GM12878 (cell line): ENCODE measurements around the gene SCAF8. TPM values are rescaled to one million over a fixed set of nuclear protein-coding genes. Genes with fewer than 3 reads are reported as not detected.
A peak's percentile ranks its signal among the peaks of the same experiment; 100 is the strongest.

ENCODE experiments used
- BMI1 ChIP-seq: fragments of 450-650 bp; IDR thresholded peaks from 2 replicates; pipeline ENCODE4 v1.6.1; 2016; ENCODE audit warnings: mild to moderate bottlenecking, moderate library complexity, borderline replicate concordance
- CBX5 ChIP-seq: sonication (generic); IDR thresholded peaks from 2 replicates; pipeline ENCODE4 v1.6.1; 2016; ENCODE audit warnings: low read depth, moderate library complexity, mild to moderate bottlenecking, inconsistent platforms
- CHD4 ChIP-seq: fragments of 200-600 bp; sonication (generic); IDR thresholded peaks from 2 replicates; pipeline ENCODE4 v1.6.1; 2016; ENCODE audit warnings: mild to moderate bottlenecking
- EED ChIP-seq: sonication (generic); IDR thresholded peaks from 2 replicates; pipeline ENCODE4 v1.6.1; 2016; ENCODE audit warnings: antibody characterized with exemption, low read depth
- MYC ChIP-seq: IDR thresholded peaks from 2 replicates; pipeline ENCODE4 v1.6.1; 2011; ENCODE audit warnings: mild to moderate bottlenecking, low read length, moderate library complexity, inconsistent platforms; ENCODE audit not compliant: insufficient read depth, insufficient replicate concordance, insufficient read length, severe bottlenecking
- NFYA ChIP-seq: IDR thresholded peaks from 2 replicates; pipeline ENCODE4 v1.6.1; 2011; ENCODE audit warnings: low read depth, mild to moderate bottlenecking, low read length, improper control_type of control experiment, borderline replicate concordance
- RCOR1 ChIP-seq: conservative IDR thresholded peaks from 2 replicates; pipeline ENCODE4 v1.6.1; 2012; ENCODE audit warnings: low read depth, low read length, improper control_type of control experiment
- SIN3A ChIP-seq: IDR thresholded peaks from 2 replicates; pipeline ENCODE4 v1.6.1; 2012; ENCODE audit warnings: low read depth, low read length, improper control_type of control experiment
- TCF7 ChIP-seq: IDR thresholded peaks from 2 replicates; pipeline ENCODE4 v1.6.1; 2014; ENCODE audit warnings: antibody characterized with exemption, borderline replicate concordance
- ZSCAN29 ChIP-seq: fragments of 450-650 bp; IDR thresholded peaks from 2 replicates; pipeline ENCODE4 v1.6.1; 2017; ENCODE audit warnings: mild to moderate bottlenecking, moderate library complexity
- polyA plus RNA-seq, 11 experiments: library from polyadenylated mRNA; depleted of rRNA in 4 of 11; unstranded in 6 of 11; stranded (reverse) in 5 of 11; fragments of >200 nt; fragmentation: Nextera tagmentation in 4 of 11; fragmentation: Illumina TruSeq in 1 of 11; extraction: Ambion mirVana in 4 of 11; extraction: Trizol in 1 of 11; gene quantifications; 1 replicate in 1 of 11; 2 replicates in 10 of 11; pipeline versions ENCODE4 v1.2.1 to v1.2.3, GENCODE V29; 2011 to 2016; ENCODE audit warnings: inconsistent platforms in 2 of 11, missing spikeins in 2 of 11, low read depth in 1 of 11
- total RNA-seq, 4 experiments: library from RNA; depleted of rRNA in 3 of 4; stranded (reverse); fragments of >200 nt in 3 of 4; fragmentation: Illumina TruSeq in 1 of 4; extraction: Trizol in 1 of 4; gene quantifications; 2 replicates each; pipeline versions ENCODE4 v1.2.1 to v1.2.3, GENCODE V29; 2013 to 2021
- TF ChIP-seq, protein P1 (sequence below): IDR thresholded peaks from 2 replicates; pipeline ENCODE4 v1.6.1; 2012; ENCODE audit warnings: mild to moderate bottlenecking, low read depth, low read length
- TF ChIP-seq, protein P2 (sequence below): fragments of 450-650 bp; formaldehyde crosslinking; IDR thresholded peaks from 2 replicates; pipeline ENCODE4 v1.4.0; 2020; ENCODE audit warnings: mild to moderate bottlenecking, moderate library complexity
- TF ChIP-seq, protein P3 (sequence below): fragments of 450-650 bp; IDR thresholded peaks from 2 replicates; pipeline ENCODE4 v1.6.1; 2016; ENCODE audit warnings: mild to moderate bottlenecking
- TF ChIP-seq, protein P4 (sequence below): IDR thresholded peaks from 2 replicates; pipeline ENCODE4 v1.6.1; 2011; ENCODE audit warnings: borderline replicate concordance, low read depth, mild to moderate bottlenecking, moderate library complexity, low read length; ENCODE audit not compliant: insufficient read depth, poor library complexity, severe bottlenecking
- TF ChIP-seq, protein P5 (sequence below): fragments of 450-650 bp; IDR thresholded peaks from 2 replicates; pipeline ENCODE4 v1.6.1; 2017; ENCODE audit warnings: mild to moderate bottlenecking

Gene SCAF8
- total and polyA plus RNA-seq, 10 of the 15 experiments (the other 5 are each of a cell fraction or from before 2014, with no cell fraction given) = 8.1 to 28.8 (median 15.9) TPM

DNA sequence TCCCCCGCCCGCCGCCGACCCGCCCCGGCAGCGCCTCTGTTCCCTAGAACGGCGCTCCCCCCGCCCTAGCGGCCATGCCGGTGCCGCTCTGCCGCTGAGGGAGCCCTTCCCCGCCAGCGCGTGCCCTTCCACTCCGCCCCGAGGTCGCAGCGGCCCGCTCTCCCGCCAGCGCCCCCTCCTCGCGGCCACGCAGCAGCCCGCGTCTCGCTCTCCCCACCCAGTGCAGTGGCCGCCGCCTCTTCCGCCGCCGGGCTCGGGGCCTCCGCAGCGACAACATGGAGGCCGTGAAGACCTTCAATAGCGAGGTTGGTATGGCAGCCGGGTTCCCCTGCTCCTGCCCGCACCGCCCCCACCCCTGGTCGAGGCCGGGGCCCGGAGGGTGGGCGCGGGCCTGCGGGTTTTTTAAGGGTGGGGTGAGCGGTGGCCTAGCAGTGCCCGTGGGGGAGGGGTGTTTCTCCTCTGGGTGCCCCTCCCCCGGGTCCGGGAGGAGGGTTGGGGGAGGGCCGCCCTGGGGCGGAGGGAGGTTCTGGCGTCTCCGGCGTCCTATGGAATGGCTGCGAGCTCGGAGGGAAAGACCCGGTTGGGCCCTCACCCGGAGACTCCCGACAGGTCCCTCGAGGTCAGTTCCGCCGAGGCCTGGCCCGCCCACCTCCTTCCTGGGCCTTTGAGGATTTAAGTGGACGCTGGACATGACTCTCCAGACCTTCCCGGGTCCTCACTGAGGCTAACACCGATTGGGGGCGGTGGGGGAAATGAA is 588 bp downstream of the SCAF8 start (continued):
- TF ChIP-seq, protein P1, sequence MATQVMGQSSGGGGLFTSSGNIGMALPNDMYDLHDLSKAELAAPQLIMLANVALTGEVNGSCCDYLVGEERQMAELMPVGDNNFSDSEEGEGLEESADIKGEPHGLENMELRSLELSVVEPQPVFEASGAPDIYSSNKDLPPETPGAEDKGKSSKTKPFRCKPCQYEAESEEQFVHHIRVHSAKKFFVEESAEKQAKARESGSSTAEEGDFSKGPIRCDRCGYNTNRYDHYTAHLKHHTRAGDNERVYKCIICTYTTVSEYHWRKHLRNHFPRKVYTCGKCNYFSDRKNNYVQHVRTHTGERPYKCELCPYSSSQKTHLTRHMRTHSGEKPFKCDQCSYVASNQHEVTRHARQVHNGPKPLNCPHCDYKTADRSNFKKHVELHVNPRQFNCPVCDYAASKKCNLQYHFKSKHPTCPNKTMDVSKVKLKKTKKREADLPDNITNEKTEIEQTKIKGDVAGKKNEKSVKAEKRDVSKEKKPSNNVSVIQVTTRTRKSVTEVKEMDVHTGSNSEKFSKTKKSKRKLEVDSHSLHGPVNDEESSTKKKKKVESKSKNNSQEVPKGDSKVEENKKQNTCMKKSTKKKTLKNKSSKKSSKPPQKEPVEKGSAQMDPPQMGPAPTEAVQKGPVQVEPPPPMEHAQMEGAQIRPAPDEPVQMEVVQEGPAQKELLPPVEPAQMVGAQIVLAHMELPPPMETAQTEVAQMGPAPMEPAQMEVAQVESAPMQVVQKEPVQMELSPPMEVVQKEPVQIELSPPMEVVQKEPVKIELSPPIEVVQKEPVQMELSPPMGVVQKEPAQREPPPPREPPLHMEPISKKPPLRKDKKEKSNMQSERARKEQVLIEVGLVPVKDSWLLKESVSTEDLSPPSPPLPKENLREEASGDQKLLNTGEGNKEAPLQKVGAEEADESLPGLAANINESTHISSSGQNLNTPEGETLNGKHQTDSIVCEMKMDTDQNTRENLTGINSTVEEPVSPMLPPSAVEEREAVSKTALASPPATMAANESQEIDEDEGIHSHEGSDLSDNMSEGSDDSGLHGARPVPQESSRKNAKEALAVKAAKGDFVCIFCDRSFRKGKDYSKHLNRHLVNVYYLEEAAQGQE = no peak
- TF ChIP-seq EED = no peak
- TF ChIP-seq, protein P2, sequence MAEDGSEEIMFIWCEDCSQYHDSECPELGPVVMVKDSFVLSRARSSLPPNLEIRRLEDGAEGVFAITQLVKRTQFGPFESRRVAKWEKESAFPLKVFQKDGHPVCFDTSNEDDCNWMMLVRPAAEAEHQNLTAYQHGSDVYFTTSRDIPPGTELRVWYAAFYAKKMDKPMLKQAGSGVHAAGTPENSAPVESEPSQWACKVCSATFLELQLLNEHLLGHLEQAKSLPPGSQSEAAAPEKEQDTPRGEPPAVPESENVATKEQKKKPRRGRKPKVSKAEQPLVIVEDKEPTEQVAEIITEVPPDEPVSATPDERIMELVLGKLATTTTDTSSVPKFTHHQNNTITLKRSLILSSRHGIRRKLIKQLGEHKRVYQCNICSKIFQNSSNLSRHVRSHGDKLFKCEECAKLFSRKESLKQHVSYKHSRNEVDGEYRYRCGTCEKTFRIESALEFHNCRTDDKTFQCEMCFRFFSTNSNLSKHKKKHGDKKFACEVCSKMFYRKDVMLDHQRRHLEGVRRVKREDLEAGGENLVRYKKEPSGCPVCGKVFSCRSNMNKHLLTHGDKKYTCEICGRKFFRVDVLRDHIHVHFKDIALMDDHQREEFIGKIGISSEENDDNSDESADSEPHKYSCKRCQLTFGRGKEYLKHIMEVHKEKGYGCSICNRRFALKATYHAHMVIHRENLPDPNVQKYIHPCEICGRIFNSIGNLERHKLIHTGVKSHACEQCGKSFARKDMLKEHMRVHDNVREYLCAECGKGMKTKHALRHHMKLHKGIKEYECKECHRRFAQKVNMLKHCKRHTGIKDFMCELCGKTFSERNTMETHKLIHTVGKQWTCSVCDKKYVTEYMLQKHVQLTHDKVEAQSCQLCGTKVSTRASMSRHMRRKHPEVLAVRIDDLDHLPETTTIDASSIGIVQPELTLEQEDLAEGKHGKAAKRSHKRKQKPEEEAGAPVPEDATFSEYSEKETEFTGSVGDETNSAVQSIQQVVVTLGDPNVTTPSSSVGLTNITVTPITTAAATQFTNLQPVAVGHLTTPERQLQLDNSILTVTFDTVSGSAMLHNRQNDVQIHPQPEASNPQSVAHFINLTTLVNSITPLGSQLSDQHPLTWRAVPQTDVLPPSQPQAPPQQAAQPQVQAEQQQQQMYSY (CRISPR knock-in tag) = no peak
- no peak for TF ChIP-seq TCF7
- TF ChIP-seq, protein P3, sequence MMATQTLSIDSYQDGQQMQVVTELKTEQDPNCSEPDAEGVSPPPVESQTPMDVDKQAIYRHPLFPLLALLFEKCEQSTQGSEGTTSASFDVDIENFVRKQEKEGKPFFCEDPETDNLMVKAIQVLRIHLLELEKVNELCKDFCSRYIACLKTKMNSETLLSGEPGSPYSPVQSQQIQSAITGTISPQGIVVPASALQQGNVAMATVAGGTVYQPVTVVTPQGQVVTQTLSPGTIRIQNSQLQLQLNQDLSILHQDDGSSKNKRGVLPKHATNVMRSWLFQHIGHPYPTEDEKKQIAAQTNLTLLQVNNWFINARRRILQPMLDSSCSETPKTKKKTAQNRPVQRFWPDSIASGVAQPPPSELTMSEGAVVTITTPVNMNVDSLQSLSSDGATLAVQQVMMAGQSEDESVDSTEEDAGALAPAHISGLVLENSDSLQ = peak; percentile 83
- TF ChIP-seq CBX5 = no peak
- TF ChIP-seq NFYA = no peak
- TF ChIP-seq SIN3A = peak; percentile 67; the same call in 1 of the 2 replicates
- peak; percentile 35 for TF ChIP-seq MYC
- TF ChIP-seq, protein P4, sequence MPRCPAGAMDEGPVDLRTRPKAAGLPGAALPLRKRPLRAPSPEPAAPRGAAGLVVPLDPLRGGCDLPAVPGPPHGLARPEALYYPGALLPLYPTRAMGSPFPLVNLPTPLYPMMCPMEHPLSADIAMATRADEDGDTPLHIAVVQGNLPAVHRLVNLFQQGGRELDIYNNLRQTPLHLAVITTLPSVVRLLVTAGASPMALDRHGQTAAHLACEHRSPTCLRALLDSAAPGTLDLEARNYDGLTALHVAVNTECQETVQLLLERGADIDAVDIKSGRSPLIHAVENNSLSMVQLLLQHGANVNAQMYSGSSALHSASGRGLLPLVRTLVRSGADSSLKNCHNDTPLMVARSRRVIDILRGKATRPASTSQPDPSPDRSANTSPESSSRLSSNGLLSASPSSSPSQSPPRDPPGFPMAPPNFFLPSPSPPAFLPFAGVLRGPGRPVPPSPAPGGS = no peak
- no peak for TF ChIP-seq RCOR1
- TF ChIP-seq CHD4 = no peak
- TF ChIP-seq BMI1 = no peak
- TF ChIP-seq ZSCAN29 = no peak
- TF ChIP-seq, protein P5, sequence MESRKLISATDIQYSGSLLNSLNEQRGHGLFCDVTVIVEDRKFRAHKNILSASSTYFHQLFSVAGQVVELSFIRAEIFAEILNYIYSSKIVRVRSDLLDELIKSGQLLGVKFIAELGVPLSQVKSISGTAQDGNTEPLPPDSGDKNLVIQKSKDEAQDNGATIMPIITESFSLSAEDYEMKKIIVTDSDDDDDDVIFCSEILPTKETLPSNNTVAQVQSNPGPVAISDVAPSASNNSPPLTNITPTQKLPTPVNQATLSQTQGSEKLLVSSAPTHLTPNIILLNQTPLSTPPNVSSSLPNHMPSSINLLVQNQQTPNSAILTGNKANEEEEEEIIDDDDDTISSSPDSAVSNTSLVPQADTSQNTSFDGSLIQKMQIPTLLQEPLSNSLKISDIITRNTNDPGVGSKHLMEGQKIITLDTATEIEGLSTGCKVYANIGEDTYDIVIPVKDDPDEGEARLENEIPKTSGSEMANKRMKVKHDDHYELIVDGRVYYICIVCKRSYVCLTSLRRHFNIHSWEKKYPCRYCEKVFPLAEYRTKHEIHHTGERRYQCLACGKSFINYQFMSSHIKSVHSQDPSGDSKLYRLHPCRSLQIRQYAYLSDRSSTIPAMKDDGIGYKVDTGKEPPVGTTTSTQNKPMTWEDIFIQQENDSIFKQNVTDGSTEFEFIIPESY = no peak
